ENCODE results near the gene C2CD3.
"Not testable (repeated sequence)": the region's sequence is repeated elsewhere in the genome, so short reads cannot be mapped to it uniquely, and the experiment has no call there.

The C2CD3 gene

DNA sequence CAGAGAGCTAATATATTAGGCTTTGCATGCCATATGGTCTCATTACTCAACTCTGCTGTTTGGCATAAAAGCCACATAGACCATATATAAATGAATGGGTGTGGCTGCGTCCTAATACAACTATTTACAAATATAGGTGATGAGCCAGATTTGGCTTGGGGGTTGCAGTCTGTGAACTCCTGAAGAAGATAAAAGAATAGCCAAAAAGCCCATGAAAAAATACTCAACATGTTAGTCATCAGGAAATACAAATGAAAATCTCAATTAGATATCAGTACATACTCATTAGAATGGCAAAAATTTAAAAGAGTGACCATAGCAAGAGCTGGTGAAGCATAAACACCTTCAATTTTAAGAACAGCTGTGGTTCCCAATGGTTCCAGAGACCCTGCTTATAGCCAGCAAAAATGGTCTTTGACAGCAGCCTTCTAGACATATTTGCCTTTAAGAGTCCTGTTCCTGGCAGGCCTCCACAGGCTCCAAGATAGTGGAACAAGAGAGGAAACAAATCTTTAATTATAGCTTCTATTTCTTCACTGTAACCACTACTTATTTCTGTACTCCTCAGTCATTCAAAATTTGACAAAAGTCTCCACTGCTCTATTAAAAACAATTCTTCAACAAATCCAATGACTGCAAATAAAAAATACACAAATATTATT lies 16.1 kb downstream of the C2CD3 start:
- peak; percentile 39 for DNase-seq

DNA sequence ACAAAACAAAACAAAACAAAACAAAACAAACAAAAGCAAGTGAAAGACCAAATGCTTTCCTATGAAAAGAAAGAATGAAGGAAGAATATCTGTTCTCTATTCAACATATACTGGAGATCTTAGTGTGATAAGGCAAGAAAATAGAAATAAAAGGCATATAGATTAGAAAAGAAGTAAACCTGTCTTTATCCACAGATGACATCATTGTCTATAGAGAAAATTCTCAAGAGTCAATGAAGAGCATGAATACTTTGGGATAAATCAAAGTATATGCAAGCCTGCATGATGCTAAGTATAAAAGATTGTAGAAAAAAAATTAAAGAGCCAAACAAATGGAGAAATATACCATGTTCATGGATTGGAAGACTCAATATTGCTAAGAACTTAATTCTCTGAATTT lies 17.6 kb downstream of the C2CD3 start:
- DNase-seq: no peak

DNA sequence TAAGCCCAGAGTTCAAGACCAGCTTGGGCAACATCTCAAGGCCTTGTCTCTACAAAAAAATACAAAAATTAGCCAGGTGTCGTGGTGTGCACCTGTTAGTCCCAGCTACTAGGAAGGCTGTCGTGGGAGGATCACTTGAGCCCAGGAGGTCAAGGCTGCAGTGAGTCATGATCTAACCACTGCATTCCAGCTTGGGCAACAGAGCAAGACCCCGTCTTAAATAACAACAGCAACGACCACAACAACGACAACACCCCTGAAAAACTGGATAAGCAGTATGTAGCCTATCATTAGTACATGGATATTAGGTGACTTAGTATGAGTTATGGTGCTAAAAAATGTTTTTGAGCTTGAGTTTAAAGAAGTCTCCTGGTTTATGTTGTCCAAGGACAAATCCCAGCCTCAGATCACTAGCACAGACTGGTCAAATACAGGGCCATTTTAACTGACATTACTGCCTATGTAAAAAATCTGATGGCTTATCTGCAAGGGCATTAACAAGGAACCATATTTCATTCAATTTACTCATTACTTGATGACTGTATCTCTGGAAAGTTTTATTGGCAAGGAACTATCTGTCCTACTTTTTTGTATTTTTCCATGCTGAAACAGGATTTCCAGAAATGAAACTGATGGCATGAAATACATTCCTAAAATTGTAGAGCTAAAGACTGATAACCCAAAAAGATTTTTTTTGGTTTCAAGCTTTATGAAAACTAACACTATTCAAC lies 23.4 kb downstream of the C2CD3 start:
- peak; percentile 40 for DNase-seq

GRCh38 chr11:74144592-74144991 lies 26.2 kb downstream of the C2CD3 start:
- no peak for DNase-seq

GRCh38 chr11:74142624-74143023 lies 28.2 kb downstream of the C2CD3 start:
- peak; percentile 82 for DNase-seq

GRCh38 chr11:74141908-74142307 lies 28.9 kb downstream of the C2CD3 start:
- no peak for DNase-seq

DNA sequence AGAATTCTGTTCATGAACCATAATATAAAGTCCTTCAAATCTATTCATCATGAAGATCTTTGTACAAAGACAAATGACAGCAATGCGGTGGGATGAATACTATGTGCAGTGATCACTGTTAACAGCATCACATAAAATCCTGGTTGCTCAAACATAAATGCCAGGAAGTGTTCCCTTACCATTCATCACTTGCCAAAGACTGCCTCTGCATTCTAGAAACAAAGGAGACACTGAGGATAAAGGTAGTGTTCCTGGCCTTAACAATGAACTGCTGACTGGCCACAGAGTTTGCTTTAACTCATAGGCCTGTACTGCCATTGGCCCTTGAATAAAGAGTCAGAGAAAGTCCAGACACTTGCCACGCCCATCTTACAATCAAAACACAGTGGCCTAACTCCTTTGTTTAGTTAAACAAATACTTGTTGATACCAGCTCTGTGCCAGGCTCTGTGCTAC lies 29.5 kb downstream of the C2CD3 start:
- DNase-seq: peak; percentile 63

DNA sequence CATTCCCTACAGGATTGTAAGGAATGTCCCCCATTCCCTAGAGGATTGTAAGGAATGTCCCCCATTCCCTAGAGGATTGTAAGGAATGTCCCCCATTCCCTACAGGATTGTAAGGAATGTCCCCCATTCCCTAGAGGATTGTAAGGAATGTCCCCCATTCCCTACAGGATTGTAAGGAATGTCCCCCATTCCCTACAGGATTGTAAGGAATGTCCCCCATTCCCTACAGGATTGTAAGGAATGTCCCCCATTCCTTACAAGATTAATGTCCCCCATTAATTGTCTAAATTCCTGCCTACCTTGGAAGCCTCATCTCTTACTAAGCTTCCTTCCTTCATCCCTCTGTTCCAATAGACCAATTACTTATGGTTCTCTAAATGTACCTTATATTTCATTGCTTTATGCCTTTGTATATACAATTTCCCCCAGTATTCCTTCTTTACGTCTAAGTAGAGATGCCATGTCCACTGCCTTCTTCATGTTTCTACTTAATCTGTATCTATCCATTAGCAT lies 30.8 kb downstream of the C2CD3 start:
- peak; percentile 54 for DNase-seq

- DNase-seq: peak; percentile 51
Observed at GRCh38 chr11:74139151-74139918, 31.5 kb downstream of the C2CD3 start.

DNA sequence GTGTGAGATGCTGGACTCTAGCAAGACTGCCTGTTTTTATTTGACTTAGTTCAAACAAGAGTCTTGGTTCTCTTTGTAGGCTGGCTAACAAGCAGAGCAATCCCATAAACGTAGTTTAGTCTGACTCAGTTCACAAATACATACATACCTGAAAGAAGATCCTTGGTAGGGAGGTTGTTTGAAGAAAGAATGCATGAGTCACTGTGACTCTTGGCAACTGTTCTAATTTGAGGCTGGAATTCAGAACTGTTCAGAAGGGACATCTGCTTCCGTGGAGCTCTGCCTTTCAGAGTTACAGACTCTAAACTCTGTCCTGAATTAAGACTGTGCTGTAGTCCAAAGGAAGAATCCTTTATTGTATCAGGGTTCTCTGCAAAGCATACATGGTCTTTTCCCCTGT lies 32.2 kb downstream of the C2CD3 start:
- peak; percentile 99 for DNase-seq

- DNase-seq: peak; percentile 50
Observed at GRCh38 chr11:74138021-74138420, 32.8 kb downstream of the C2CD3 start.

- peak; percentile 49 for DNase-seq
Observed at GRCh38 chr11:74135127-74135840, 35.5 kb downstream of the C2CD3 start.

- DNase-seq: no peak
Observed at GRCh38 chr11:74134661-74135060, 36.1 kb downstream of the C2CD3 start.

- DNase-seq: no peak
Observed at GRCh38 chr11:74133436-74133835, 37.4 kb downstream of the C2CD3 start.

DNA sequence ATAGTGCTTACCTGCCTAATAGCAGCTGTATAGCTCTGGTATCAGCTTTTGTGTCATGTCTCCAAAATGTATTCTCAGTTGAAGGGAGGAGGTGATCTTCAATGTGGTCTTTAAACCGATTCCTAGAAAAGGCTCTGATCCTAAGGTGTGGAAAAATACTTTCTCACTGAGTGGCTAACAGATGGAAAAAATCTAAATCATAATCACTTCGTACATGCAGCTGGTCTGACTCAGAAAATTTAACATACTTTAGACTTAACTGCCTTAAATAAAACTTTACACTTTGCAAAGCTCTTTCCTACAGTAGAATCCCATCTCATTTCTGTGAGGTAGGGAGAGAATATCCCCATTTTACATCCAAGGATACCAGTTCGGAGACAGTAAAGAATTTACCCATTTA lies 38.0 kb downstream of the C2CD3 start:
- DNase-seq: peak; percentile 18

- DNase-seq: not testable (repeated sequence)
Observed at GRCh38 chr11:74129121-74129520, 41.7 kb downstream of the C2CD3 start.

DNA sequence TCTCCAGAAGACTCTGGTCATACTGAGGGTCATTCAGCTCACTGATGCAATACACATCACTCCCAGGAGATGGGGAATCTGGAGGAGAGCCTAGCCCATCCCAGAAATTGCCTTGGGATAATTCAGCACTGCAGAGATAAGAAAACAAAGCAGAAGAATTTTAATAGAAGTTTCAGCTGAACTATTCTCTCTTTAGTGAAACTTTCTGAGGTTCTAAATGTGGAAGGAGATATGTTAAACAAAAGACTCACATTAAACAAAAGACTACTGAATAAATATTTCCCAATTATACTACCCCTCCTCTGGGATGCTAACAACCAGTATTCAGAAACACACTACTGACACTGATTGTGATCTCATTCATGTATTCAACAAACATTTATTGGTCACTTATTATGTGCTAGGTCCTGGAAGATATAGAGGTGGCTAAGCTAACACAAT lies 47.8 kb downstream of the C2CD3 start:
- DNase-seq: no peak

DNA sequence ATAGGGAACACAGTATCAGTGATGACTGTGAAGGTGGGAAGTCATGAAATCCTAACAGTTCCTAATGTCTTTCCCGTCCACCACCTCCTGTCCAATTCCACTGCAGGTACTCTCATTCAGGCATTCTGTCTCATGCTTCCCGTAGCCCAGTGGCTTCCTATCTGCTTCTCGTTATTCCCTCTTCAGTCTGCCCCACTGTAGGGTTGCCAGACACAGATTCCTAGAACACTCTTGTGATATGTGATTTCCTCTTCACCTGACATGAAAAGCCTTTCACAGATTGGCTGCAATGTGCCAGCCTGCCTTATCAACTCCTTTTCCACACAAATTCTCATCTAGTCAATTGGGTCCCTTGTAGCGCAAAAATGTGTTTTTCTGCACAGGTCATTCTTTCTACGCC lies 49.0 kb downstream of the C2CD3 start:
- no peak for DNase-seq

DNA sequence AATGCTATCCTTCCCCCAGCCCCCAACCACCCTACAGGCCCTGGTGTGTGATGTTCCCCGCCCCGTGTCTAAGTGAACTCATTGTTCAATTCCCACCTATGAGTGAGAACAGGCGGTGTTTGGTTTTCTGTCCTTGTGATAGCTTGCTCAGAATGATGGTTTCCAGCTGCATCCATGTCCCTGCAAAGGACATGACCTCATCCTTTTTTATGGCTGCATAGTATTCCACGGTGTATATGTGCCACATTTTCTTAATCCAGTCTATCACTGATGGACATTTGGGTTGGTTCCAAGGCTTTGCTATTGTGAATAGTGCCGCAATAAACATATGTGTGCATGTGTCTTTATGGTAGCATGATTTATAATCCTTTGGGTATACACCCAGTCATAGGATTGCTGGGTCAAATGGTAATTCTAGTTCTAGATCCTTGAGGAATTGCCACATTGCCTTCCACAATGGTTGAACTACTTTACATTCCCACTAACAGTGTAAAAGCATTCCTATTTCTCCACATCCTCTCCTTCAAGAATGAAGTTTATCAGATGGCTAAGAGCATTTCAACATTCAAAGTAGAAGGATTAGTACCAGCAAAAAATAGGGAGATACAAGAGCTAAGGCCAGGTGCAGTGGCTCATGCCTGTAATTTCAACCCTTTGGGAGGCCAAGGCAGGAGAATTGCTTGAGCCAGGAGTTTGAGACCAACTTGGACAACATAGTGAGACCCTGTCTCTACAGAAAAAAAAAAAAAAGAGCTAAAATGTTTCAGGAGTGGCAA lies 50.4 kb downstream of the C2CD3 start:
- DNase-seq: not testable (repeated sequence)

GRCh38 chr11:74116719-74117118 lies 54.1 kb downstream of the C2CD3 start:
- no peak for DNase-seq

DNA sequence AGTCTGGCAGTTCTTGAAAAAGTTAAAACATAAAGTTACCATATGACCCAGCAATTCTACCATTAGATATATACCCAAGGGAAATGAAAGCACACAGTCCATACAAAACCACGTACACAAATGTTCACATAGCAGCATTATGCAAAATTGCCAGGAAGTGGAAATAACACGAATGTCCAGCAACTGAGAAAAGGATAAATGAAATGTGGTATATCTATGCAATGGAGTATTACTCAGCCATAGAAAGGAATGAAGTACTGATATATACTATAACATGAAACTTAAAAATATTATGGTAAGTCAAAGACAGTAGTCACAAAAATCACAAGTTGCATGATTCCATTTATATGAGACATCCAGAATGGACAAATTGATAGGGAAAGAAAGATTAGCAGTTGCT lies 57.9 kb downstream of the C2CD3 start:
- DNase-seq: no peak

DNA sequence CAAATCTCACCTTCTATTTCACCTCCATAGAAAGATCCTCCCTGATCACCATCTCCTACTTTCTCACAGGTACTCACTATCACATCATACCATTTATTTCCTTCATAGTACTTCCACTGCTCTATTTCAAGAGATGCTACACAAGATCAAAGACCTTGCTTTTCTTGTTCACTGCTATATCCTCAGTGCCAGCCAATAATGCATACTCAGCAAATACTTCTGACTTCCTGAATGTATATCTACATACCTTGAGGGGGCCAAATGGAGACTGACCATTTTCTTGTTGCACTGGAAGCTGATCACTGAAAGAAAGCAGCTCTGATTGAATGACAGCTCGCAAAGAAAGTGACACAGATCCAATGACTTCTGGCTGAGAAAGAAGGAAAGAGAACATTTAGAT lies 64.7 kb downstream of the C2CD3 start:
- DNase-seq: no peak

All from fibroblast of upper back skin (primary cell).